HEK293 (cell line): ENCODE results near the gene GOLGA3.
"Not testable (repeated sequence)": the region's sequence is repeated elsewhere in the genome, so short reads cannot be mapped to it uniquely, and the experiment has no call there.

Source experiments
- CTCF ChIA-PET: fragments of 350-600 bp; formaldehyde crosslinking; extraction: SDS; loops from one replicate; lab custom pipeline; 2021; ENCODE audit warnings: antibody characterized with exemption; lab: Yijun Ruan, JAX
- POLR2A ChIA-PET: fragments of 300-600 bp; formaldehyde crosslinking; extraction: SDS; loops from one replicate; lab custom pipeline; 2020; ENCODE audit warnings: antibody characterized with exemption, inconsistent platforms; lab: Yijun Ruan, JAX
- H3K27ac ChIP-seq: fragments of 200-500 bp; sonication (Bioruptor generic); 2 replicates; pipeline ENCODE4 v1.5.1; 2014; ENCODE audit warnings: low read depth, low read length, control low read depth, inconsistent platforms; ENCODE audit errors: extremely low read depth
- H3K36me3 ChIP-seq, 2 experiments: fragments of 200-500 bp in 1 of 2; sonication (Bioruptor generic) in 1 of 2; 1 replicate in 1 of 2; 2 replicates in 1 of 2; pipeline ENCODE4 v1.5.1; 2014 to 2017; ENCODE audit warnings: inconsistent platforms in 2 of 2, low read length in 2 of 2; ENCODE audit not compliant: control insufficient read depth in 2 of 2, insufficient read depth in 1 of 2
- H3K4me1 ChIP-seq: fragments of 200-500 bp; sonication (Bioruptor generic); 2 replicates; pipeline ENCODE4 v1.5.1; 2014; ENCODE audit warnings: mild to moderate bottlenecking, low read length, inconsistent platforms; ENCODE audit not compliant: control insufficient read depth, insufficient read depth
- H3K4me3 ChIP-seq: 2 replicates; pipeline ENCODE4 v1.5.1; 2011; ENCODE audit warnings: low read depth, mild to moderate bottlenecking, control low read depth, low read length, moderate library complexity
- H3K9me3 ChIP-seq: fragments of 200-500 bp; sonication (Bioruptor generic); 2 replicates; pipeline ENCODE4 v1.5.1; 2014; ENCODE audit warnings: low read depth, low read length, inconsistent platforms; ENCODE audit not compliant: control insufficient read depth, insufficient read depth
- EGR2 ChIP-seq: fragments of 450-650 bp; formaldehyde crosslinking; IDR thresholded peaks from 2 replicates; pipeline ENCODE4 v1.5.1; 2016; ENCODE audit warnings: low read depth, missing biosample characterization, missing genetic modification characterization
- GLI4 ChIP-seq: fragments of 450-650 bp; formaldehyde crosslinking; IDR thresholded peaks from 2 replicates; pipeline ENCODE4 v1.5.1; 2016; ENCODE audit warnings: missing biosample characterization, missing genetic modification characterization
- HOXA7 ChIP-seq: sonication (generic); formaldehyde crosslinking; IDR thresholded peaks from 2 replicates; pipeline ENCODE4 v1.8.1; 2022; ENCODE audit warnings: missing genetic modification reagents, borderline replicate concordance
- HOXD13 ChIP-seq: sonication (generic); formaldehyde crosslinking; IDR thresholded peaks from 2 replicates; pipeline ENCODE4 v1.8.0; 2022; ENCODE audit warnings: missing genetic modification reagents, borderline replicate concordance
- KLF8 ChIP-seq: fragments of 450-650 bp; formaldehyde crosslinking; IDR thresholded peaks from 2 replicates; pipeline ENCODE4 v1.5.1; 2016; ENCODE audit warnings: missing biosample characterization, missing genetic modification characterization
- MZF1 ChIP-seq: fragments of 450-650 bp; formaldehyde crosslinking; IDR thresholded peaks from 2 replicates; pipeline ENCODE4 v1.5.1; 2017; ENCODE audit warnings: missing biosample characterization, missing genetic modification characterization, borderline replicate concordance
- OVOL3 ChIP-seq: fragments of 450-650 bp; formaldehyde crosslinking; IDR thresholded peaks from 2 replicates; pipeline ENCODE4 v1.5.1; 2016; ENCODE audit warnings: missing biosample characterization, missing genetic modification characterization
- SP2 ChIP-seq: fragments of 450-650 bp; formaldehyde crosslinking; IDR thresholded peaks from 2 replicates; pipeline ENCODE4 v1.5.1; 2016; ENCODE audit warnings: missing biosample characterization, missing genetic modification characterization
- ZBTB11 ChIP-seq: fragments of 450-650 bp; formaldehyde crosslinking; conservative IDR thresholded peaks from 2 replicates; pipeline ENCODE4 v1.5.1; 2016; ENCODE audit warnings: low read depth, missing biosample characterization, missing genetic modification characterization
- ZBTB17 ChIP-seq: fragments of 450-650 bp; formaldehyde crosslinking; IDR thresholded peaks from 2 replicates; pipeline ENCODE4 v1.5.1; 2016; ENCODE audit warnings: missing biosample characterization, missing genetic modification characterization
- ZBTB20 ChIP-seq: fragments of 450-650 bp; formaldehyde crosslinking; IDR thresholded peaks from 2 replicates; pipeline ENCODE4 v1.5.1; 2016; ENCODE audit warnings: missing biosample characterization, missing genetic modification characterization
- ZBTB7A ChIP-seq: fragments of 450-650 bp; formaldehyde crosslinking; IDR thresholded peaks from 2 replicates; pipeline ENCODE4 v1.5.1; 2016; ENCODE audit warnings: low read depth, missing biosample characterization, missing genetic modification characterization
- ZNF138 ChIP-seq: fragments of 450-650 bp; formaldehyde crosslinking; IDR thresholded peaks from 2 replicates; pipeline ENCODE4 v1.5.1; 2016; ENCODE audit warnings: missing biosample characterization, missing genetic modification characterization, borderline replicate concordance
- ZNF16 ChIP-seq: fragments of 450-650 bp; formaldehyde crosslinking; IDR thresholded peaks from 2 replicates; pipeline ENCODE4 v1.5.1; 2016; ENCODE audit warnings: low read depth, missing biosample characterization, missing genetic modification characterization
- ZNF24 ChIP-seq: fragments of 450-650 bp; formaldehyde crosslinking; IDR thresholded peaks from 2 replicates; pipeline ENCODE4 v1.5.1; 2016; ENCODE audit warnings: missing biosample characterization, missing genetic modification characterization
- ZNF324 ChIP-seq: fragments of 450-650 bp; formaldehyde crosslinking; IDR thresholded peaks from 2 replicates; pipeline ENCODE4 v1.5.1; 2016; ENCODE audit warnings: missing biosample characterization, missing genetic modification characterization
- ZNF366 ChIP-seq: fragments of 450-650 bp; formaldehyde crosslinking; conservative IDR thresholded peaks from 2 replicates; pipeline ENCODE4 v1.5.1; 2016; ENCODE audit warnings: missing biosample characterization, missing genetic modification characterization
- ZNF398 ChIP-seq: fragments of 450-650 bp; formaldehyde crosslinking; IDR thresholded peaks from 2 replicates; pipeline ENCODE4 v1.5.1; 2017; ENCODE audit warnings: missing biosample characterization, missing genetic modification characterization
- ZNF404 ChIP-seq: fragments of 450-650 bp; formaldehyde crosslinking; IDR thresholded peaks from 2 replicates; pipeline ENCODE4 v1.5.1; 2017; ENCODE audit warnings: missing biosample characterization, missing genetic modification characterization
- ZNF521 ChIP-seq: fragments of 450-650 bp; formaldehyde crosslinking; IDR thresholded peaks from 2 replicates; pipeline ENCODE4 v1.5.1; 2017; ENCODE audit warnings: missing biosample characterization, mild to moderate bottlenecking, missing genetic modification characterization
- ZNF596 ChIP-seq: fragments of 450-650 bp; IDR thresholded peaks from 2 replicates; pipeline ENCODE4 v1.5.0; 2018; ENCODE audit warnings: missing biosample characterization, mild to moderate bottlenecking, missing genetic modification characterization, moderate library complexity
- ZNF621 ChIP-seq: fragments of 450-650 bp; formaldehyde crosslinking; IDR thresholded peaks from 2 replicates; pipeline ENCODE4 v1.5.1; 2017; ENCODE audit warnings: missing biosample characterization, missing genetic modification characterization
- ZNF654 ChIP-seq: fragments of 450-650 bp; formaldehyde crosslinking; IDR thresholded peaks from 2 replicates; pipeline ENCODE4 v1.5.1; 2016; ENCODE audit warnings: low read depth, missing biosample characterization, missing genetic modification characterization
- ZNF768 ChIP-seq: fragments of 450-650 bp; formaldehyde crosslinking; IDR thresholded peaks from 2 replicates; pipeline ENCODE4 v1.5.1; 2018; ENCODE audit warnings: missing biosample characterization, mild to moderate bottlenecking, missing genetic modification characterization
- ZSCAN5A ChIP-seq: fragments of 450-650 bp; formaldehyde crosslinking; IDR thresholded peaks from 2 replicates; pipeline ENCODE4 v1.5.1; 2016; ENCODE audit warnings: missing biosample characterization, missing genetic modification characterization

GOLGA3 gene

GRCh38 chr12:132754160-132754932, 74.3 kb downstream of the GOLGA3 start (continued):
- no peak for TF ChIP-seq ZBTB20
- no peak for TF ChIP-seq ZBTB7A
- no peak for TF ChIP-seq ZNF398
- no peak for TF ChIP-seq ZNF16 (tag by site-specific recombination)
- TF ChIP-seq ZSCAN5A (tag by site-specific recombination): no peak
- no peak for TF ChIP-seq GLI4 (tag by site-specific recombination)
- TF ChIP-seq ZNF521: no peak

- H3K4me3 ChIP-seq, H3K9me3 ChIP-seq, H3K27ac ChIP-seq, CTCF ChIA-PET, H3K4me1 ChIP-seq: not testable (repeated sequence)
- POLR2A ChIA-PET: interaction anchor here (1.0 kb wide), 1 partner anchor 14 kb away, joined by 4 read pairs; no protein-coding TSS in a partner anchor
- H3K36me3 ChIP-seq: peaks cover 64 to 88% of the 10 kb centered on the region in 2 experiments
Observed at GRCh38 chr12:132753670-132754069, 75.0 kb downstream of the GOLGA3 start.

- Histone ChIP-seq H3K4me1 (no peaks in the 10 kb centered on the region), H3K9me3 (no peaks in the 10 kb centered on the region), H3K4me3 (no peak overlapping the region), H3K27ac (no peak overlapping the region)
- CTCF ChIA-PET: no interaction called here
- POLR2A ChIA-PET: interaction anchor here (0.6 kb wide), 1 partner anchor 24 kb away, joined by 5 read pairs; no protein-coding TSS in a partner anchor
- TF ChIP-seq ZNF596 (tag by site-specific recombination) (no peak), SP2 (tag by site-specific recombination) (no peak), ZNF324 (tag by site-specific recombination) (no peak), HOXA7 (CRISPR knock-in tag) (no peak), ZBTB17 (tag by site-specific recombination) (no peak), OVOL3 (tag by site-specific recombination) (no peak), ZNF366 (tag by site-specific recombination) (no peak), ZNF654 (tag by site-specific recombination) (no peak), KLF8 (tag by site-specific recombination) (no peak), ZNF404 (no peak), ZNF24 (tag by site-specific recombination) (no peak), MZF1 (no peak), ZBTB11 (tag by site-specific recombination) (no peak), EGR2 (tag by site-specific recombination) (no peak), ZNF621 (no peak), ZNF138 (tag by site-specific recombination) (no peak), ZNF768 (tag by site-specific recombination) (no peak), HOXD13 (CRISPR knock-in tag) (no peak)
- TF ChIP-seq, all 188 proteins: peak for 0
- peaks cover 74 to 96% of the 10 kb centered on the region in 2 experiments for H3K36me3 ChIP-seq
Observed at GRCh38 chr12:132748319-132748718, 80.3 kb downstream of the GOLGA3 start.
